ENCODE measurements around the gene MMP23B.

Gene MMP23B

DNA sequence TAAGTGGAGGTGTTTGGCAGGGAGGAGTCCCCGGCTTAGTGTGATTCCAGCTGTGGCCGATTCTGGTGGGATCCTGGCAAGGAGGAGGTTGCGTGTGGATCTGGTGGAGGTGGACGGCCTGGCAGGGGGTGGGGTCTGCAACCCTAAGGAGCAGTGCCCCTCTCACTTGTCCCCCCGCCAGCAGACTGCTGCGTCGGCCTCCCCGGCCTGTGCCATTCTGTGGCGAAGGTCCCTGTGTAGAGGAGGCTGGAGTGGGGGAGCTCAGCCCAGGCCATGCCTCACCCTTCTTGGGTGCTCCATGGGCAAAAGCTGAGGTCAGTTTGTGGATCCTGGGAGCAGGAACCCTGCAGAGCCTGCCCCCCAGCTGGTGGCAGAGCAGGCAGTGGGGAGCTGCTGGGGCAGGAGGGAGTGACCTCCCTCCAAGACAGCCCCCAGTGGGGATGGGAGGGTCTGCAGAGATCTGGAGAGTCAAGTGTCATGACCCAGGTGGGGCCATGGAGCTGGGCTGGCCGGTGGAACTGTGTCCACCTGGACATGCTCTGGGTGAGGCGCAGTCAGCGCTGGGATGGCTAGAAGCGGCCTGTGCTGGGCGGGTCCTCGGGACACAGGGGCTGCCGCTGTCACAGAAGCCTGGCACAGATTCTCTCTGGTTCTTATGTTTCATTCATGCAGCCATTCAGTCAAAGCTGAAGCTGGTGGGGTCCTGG lies 11.4 kb upstream of the MMP23B start:
- H3K4me3 ChIP-seq (ENCODE audit: low read depth, low read length) = no peak overlapping the region
- TF ChIP-seq, protein P1, sequence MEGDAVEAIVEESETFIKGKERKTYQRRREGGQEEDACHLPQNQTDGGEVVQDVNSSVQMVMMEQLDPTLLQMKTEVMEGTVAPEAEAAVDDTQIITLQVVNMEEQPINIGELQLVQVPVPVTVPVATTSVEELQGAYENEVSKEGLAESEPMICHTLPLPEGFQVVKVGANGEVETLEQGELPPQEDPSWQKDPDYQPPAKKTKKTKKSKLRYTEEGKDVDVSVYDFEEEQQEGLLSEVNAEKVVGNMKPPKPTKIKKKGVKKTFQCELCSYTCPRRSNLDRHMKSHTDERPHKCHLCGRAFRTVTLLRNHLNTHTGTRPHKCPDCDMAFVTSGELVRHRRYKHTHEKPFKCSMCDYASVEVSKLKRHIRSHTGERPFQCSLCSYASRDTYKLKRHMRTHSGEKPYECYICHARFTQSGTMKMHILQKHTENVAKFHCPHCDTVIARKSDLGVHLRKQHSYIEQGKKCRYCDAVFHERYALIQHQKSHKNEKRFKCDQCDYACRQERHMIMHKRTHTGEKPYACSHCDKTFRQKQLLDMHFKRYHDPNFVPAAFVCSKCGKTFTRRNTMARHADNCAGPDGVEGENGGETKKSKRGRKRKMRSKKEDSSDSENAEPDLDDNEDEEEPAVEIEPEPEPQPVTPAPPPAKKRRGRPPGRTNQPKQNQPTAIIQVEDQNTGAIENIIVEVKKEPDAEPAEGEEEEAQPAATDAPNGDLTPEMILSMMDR (conservative IDR thresholded peaks at IDR 0.05; ENCODE audit: low read depth, low read length) = no peak
- DNase-seq (ENCODE audit: low read depth) = no peak

DNA sequence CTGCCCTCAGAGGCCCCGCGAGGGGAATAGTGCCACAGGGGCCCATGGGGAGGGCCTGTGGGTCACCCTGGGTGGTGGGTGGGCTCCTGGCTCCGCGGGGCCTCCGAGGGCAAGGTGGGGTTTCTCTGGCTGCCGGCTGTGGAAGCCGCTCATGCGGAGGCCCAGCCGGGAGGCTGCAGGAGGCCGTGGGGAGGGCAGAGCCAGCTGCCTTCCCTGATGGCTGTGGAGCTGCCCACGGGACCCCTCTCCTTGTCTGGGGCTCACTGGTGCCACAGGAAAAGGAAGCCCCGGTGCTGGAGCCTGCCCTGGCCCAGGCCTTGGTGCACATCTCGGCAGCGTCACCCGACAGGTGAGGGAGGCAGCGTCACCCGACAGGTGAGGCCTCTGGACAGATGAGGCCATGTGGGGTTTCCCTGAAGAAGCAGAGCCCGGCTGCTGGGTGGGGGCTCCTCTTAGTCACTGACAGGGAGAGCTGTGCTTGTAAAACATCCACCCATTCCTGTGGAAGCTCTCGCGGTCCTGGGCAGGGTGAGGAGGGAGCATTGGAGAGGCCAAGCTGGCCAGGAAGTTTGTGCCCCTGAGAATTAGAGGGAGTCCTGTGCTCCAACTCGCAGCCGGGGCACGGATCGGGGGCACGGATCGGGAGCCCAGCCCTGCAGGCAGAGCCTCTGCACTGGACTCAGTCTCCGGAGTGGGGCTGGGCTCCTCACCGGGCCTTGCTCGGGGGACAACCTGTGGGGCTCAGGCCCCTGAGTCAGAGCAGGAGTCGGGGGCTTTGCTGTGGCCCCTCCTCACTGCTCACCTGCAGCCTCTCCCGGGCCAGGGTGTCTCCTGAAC lies 10.6 kb upstream of the MMP23B start:
- DNase-seq (ENCODE audit: low read depth) = no peak
- TF ChIP-seq, protein P1 (conservative IDR thresholded peaks at IDR 0.05; ENCODE audit: low read depth, low read length) = no peak
- no peak overlapping the region for H3K4me3 ChIP-seq (ENCODE audit: low read depth, low read length)

DNA sequence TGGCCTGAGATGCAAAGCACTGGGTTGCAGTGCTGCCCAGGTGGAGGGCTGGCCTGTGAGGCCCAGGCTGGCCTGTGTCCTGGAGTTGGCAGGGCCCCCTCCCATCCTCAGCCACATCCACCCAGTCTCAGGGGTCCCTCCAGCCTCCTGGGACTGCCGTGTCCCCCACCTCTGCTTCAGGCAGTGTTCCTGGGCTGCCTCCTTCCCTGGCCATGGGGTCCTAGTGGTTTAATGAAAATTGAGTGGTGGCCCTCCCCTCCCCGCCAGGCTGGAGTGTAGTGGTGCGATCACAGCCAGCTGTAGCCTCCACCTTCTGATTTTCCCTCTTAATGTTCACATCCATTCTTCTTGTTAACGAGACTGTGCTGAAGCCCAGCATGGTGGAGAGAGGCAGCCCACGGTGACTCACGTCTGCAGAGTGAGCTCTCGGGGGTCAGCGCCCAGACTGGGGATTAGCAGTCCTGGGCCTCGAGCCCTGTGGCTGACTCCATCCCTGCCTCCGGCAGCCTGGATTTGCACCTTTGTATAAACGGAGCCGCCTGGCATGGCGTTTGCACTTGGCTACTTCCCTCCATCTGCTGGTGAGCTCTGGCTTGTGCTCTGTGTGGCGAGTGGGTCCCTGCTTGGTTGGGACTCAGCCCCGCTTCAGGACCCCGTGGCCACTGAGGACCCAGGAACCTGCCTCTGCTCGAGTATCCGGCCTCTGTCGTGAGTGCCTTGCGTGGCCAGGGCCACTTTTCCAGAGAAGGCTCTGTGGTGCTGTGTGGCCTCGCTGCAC lies 9.8 kb upstream of the MMP23B start:
- DNase-seq (ENCODE audit: low read depth) = no peak
- no peak overlapping the region for H3K4me3 ChIP-seq (ENCODE audit: low read depth, low read length)
- TF ChIP-seq, protein P1 (conservative IDR thresholded peaks at IDR 0.05; ENCODE audit: low read depth, low read length) = no peak

DNA sequence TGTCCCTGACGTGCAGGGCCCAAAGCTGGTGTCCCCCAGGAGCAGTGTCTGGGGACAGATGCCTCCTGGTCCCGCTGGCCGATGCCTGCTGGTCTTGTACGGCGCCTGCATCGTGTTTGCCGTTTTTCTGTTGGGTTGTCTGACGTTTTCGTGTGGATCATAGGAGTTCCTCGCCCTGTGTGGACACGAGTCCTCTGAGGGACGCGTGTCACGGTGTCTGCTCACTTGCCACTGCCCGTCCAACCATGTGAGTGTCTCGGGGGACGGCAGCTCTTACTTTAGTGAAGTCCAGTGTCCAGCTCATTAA lies 9.2 kb upstream of the MMP23B start:
- no peak overlapping the region for H3K4me3 ChIP-seq (ENCODE audit: low read depth, low read length)
- TF ChIP-seq, protein P1 (conservative IDR thresholded peaks at IDR 0.05; ENCODE audit: low read depth, low read length) = no peak
- no peak for DNase-seq (ENCODE audit: low read depth)

DNA sequence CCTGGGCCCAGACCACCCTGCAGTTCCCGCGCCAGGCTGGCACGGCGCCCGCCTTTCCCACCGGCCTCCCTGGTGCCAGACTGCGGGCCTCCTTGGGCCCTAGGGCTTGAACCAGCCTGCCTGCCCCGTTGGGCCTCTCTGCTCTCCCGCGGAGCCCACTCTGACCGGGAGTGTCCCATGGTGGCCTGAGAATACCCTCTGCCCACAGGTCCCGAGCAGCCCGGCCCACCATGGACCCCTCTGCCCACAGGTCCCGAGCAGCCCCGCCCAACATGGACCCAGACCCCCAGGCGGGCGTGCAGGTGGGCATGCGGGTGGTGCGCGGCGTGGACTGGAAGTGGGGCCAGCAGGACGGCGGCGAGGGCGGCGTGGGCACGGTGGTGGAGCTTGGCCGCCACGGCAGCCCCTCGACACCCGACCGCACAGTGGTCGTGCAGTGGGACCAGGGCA lies 8.8 kb upstream of the MMP23B start:
- H3K4me3 ChIP-seq (ENCODE audit: low read depth, low read length) = no peak overlapping the region
- TF ChIP-seq, protein P1 (conservative IDR thresholded peaks at IDR 0.05; ENCODE audit: low read depth, low read length) = no peak
- no peak for DNase-seq (ENCODE audit: low read depth)

DNA sequence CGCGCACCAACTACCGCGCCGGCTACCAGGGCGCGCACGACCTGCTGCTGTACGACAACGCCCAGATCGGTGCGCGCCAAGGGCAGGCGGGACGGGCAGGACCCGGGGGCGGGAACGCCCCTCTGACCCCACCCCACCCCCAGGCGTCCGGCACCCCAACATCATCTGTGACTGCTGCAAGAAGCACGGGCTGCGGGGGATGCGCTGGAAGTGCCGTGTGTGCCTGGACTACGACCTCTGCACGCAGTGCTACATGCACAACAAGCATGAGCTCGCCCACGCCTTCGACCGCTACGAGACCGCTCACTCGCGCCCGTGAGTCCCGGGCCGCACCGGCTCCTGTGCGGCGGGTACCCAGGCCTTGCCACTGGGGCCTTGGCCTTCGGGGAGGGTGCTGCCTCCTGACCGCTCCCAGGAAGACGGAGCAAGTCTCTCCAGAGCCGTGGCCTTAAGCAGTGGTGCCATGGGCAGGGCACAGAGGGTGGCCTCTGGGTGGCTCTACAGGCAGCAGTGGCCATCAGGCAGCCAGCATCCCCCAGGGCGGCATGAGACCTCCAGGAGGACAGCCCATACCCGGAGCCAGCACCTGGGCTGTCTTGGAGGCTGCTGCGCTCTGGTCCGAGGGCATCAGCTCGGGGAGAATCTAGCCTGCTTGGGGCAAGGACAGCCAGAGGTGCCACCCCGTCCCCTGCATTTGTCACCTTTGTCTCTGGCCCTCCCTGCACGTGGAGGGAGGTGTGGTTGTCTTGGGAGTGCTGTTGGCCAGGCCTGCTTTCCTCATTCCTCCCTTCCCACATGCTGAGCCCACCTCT lies 8.1 kb upstream of the MMP23B start:
- no peak overlapping the region for H3K4me3 ChIP-seq (ENCODE audit: low read depth, low read length)
- TF ChIP-seq, protein P1 (conservative IDR thresholded peaks at IDR 0.05; ENCODE audit: low read depth, low read length) = no peak
- DNase-seq (ENCODE audit: low read depth) = no peak
